Calu3 (cell line): Measurements from ENCODE around the gene FBXO10. TPM values are rescaled to one million over a fixed set of nuclear protein-coding genes. Genes with fewer than 3 reads are reported as not detected.

Source experiments
- BruUV-seq: library from RNA; stranded (reverse); fragments of 400-500 nt; replicated peaks from 2 replicates; lab custom pipeline; 2021; lab: Mats Ljungman, UMichigan
- CTCF ChIA-PET: fragments of 300-600 bp; sonication (Branson Sonifier 250); formaldehyde crosslinking; loops from one replicate; lab custom pipeline; 2022; ENCODE audit warnings: antibody characterized with exemption; lab: Charles Lee
- DNase-seq: peaks from one replicate; pipeline ENCODE4 v3.0.0; 2022
- H3K27ac Mint-ChIP-seq: one replicate; pipeline ENCODE4 v1.8.0; 2022; ENCODE audit warnings: mixed read lengths; ENCODE audit not compliant: unreplicated experiment
- H3K27me3 Mint-ChIP-seq: one replicate; pipeline ENCODE4 v1.8.0; 2022; ENCODE audit warnings: mixed read lengths; ENCODE audit not compliant: unreplicated experiment
- H3K36me3 Mint-ChIP-seq: one replicate; pipeline ENCODE4 v1.8.0; 2022; ENCODE audit warnings: mild to moderate bottlenecking, moderate library complexity, mixed read lengths; ENCODE audit not compliant: insufficient read depth, unreplicated experiment
- H3K4me1 Mint-ChIP-seq: one replicate; pipeline ENCODE4 v1.8.0; 2022; ENCODE audit warnings: mild to moderate bottlenecking, low read depth, mixed read lengths; ENCODE audit not compliant: unreplicated experiment
- H3K4me3 Mint-ChIP-seq: one replicate; pipeline ENCODE4 v1.8.0; 2022; ENCODE audit warnings: mild to moderate bottlenecking, low read depth, moderate library complexity, mixed read lengths; ENCODE audit not compliant: unreplicated experiment
- H3K9me3 Mint-ChIP-seq: one replicate; pipeline ENCODE4 v1.8.0; 2022; ENCODE audit warnings: low read depth, mixed read lengths; ENCODE audit not compliant: unreplicated experiment
- intact Hi-C: fragments of 100-400 bp; cut with micrococcal nuclease; formaldehyde crosslinking; loops from one replicate; pipeline ENCODE4 v1.10.0; 2022; ENCODE audit not compliant: unreplicated experiment
- total RNA-seq: library from RNA; stranded (reverse); gene quantifications from 2 replicates; pipeline ENCODE4 v1.2.3, GENCODE V29; 2022
- TF ChIP-seq, protein P1 (sequence below): fragments of 200-600 bp; IDR thresholded peaks from one replicate; pipeline ENCODE4 v1.8.0; 2022; ENCODE audit warnings: antibody characterized with exemption; ENCODE audit not compliant: unreplicated experiment

Gene FBXO10
- total RNA-seq, 1 experiment from 2014 or later = 0.94 TPM

DNA sequence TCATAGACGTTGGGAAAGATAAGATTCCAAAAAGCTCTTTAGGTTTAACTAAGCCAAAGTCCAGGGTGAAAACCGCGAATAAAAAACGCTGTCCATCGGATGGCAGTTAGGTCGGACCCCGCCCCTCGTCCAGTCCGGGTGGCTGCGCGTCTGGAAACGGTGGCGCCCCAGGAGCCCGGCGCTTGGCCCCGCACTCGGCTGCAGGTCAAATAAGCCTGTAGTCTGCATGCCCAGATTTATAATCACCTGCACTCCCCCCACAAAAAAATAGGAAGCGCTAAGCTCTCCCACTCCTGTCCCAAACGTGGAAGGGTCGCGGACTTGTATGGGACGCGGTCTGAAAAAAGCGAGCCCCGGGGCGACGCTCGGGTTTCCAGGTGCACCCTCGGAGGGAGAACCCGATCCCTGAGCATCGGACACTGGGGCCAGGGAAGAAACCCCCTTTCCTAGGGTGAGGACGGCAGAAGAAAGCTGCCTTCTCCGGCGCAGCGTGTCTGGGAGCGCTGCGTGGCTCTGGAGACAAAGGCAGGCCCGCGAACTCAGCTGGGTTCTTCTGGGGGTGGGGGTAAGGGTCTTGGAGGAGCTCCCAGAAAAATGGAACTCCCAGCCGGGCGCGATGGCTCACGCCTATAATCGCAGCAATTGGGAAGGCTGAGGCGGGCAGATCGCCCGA is 110.0 kb downstream of the FBXO10 start:
- H3K36me3 Mint-ChIP-seq = peaks cover 32% of the 10 kb centered on the region
- TF ChIP-seq, protein P1, sequence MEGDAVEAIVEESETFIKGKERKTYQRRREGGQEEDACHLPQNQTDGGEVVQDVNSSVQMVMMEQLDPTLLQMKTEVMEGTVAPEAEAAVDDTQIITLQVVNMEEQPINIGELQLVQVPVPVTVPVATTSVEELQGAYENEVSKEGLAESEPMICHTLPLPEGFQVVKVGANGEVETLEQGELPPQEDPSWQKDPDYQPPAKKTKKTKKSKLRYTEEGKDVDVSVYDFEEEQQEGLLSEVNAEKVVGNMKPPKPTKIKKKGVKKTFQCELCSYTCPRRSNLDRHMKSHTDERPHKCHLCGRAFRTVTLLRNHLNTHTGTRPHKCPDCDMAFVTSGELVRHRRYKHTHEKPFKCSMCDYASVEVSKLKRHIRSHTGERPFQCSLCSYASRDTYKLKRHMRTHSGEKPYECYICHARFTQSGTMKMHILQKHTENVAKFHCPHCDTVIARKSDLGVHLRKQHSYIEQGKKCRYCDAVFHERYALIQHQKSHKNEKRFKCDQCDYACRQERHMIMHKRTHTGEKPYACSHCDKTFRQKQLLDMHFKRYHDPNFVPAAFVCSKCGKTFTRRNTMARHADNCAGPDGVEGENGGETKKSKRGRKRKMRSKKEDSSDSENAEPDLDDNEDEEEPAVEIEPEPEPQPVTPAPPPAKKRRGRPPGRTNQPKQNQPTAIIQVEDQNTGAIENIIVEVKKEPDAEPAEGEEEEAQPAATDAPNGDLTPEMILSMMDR = no peak
- intact Hi-C loops = no loop called here
- no peaks in the 10 kb centered on the region for H3K9me3 Mint-ChIP-seq
- H3K27ac Mint-ChIP-seq = peak overlapping the region; percentile 83
- H3K4me3 Mint-ChIP-seq = peak overlapping the region; percentile 77
- CTCF ChIA-PET = interaction anchor here (1.7 kb wide), 1 partner anchor 19 kb away, joined by 3 read pairs; the partner anchor contains the start of gene POLR1E
- H3K27me3 Mint-ChIP-seq = no peaks in the 10 kb centered on the region
- TSS peak; percentile 86 for BruUV-seq
- no peak for DNase-seq
- H3K4me1 Mint-ChIP-seq = no peaks in the 10 kb centered on the region

DNA sequence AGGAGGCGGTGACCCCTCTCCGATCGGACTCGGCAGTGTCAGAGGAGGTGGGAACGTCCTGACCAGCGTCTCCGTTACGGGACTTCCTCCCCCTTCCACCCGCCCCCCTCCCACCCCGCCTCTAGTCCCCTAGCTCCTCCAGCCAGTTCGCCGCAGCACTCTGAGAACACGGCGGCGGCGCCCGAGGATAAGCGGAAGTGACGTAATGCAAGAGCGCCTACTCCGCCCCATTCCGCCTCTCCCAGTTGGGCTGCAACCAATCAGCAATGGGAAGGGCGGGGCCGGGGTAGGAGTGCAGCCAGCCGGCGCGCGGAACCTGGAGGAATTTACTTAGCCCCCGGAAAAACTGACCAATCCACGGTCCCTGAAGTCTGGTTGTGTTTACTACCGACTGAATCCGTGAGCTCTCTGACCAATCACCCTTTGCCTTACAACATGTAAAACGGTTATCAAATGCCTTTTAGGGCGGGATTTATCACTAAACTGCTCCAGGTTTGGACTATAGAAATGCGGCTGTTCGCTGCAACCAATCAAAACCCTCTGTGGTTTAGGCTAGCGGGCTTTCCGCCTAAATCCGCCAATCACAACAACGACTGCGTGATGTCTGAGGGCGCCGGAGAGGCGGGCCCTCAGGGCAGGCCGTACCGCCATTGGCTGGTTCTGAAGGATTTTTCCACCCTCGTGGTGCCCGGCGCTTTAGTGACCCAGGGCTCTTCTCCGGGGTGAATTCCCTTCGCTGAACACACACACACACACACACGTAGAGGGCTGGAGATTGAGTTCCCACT is 110.7 kb downstream of the FBXO10 start, which contains the start of gene ZBTB5:
Gene ZBTB5, minus strand, starts transcription at position 202 of the 788 bp plus-strand sequence. CDS start 22,899 bp downstream, outside the sequence.
- H3K27me3 Mint-ChIP-seq = no peaks in the 10 kb centered on the region
- peak; percentile 89 for DNase-seq
- intact Hi-C loops = no loop called here
- H3K27ac Mint-ChIP-seq = peak within 1 kb of the TSS; percentile 83
- H3K9me3 Mint-ChIP-seq = no peaks in the 10 kb centered on the region
- H3K4me3 Mint-ChIP-seq = peak within 1 kb of the TSS; percentile 77
- CTCF ChIA-PET = interaction anchor here (1.7 kb wide), 1 partner anchor 20 kb away, joined by 3 read pairs; the partner anchor contains the start of gene POLR1E
- no TSS peak for BruUV-seq
- H3K4me1 Mint-ChIP-seq = no peaks in the 10 kb centered on the region
- TF ChIP-seq, protein P1 = no peak
- peaks cover 32% of the 10 kb centered on the region for H3K36me3 Mint-ChIP-seq

DNA sequence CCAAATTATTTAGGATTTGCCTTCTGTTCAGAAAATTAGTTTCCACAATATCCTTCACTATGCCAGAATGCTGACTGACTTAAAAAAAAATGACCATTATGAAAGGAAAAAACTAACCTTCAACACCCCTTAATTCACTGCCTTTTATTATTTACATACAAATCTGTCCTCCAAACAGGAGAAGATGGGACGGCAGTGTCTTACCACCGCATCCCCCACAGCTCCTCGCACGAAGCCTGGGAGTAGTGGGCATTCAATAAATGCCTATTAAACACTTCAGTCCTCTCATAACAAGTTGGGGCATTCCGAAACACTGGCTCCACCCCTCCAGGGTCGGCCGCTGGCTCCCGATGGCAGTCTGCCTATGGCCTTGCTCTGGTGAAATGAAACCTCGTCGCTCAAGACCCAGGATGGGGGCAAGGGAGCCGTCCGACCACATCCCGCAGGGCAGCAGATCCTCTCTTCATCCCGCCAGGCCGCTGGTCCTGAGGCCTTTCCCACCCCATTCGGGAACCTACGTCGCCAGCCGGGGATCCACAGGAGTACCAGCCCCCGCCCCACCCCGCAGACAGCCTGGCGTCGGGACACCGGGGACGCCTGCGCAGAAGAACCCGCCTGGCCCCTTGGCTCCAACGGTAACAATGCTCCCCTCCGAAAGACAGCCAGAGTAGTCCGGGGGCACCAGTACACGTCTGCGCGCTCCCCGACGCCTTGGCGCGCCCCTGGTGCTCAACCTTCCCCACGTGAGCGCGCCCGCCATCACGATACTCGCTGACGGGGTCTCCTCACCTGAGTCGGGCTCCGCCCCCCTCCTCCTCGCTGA is 111.5 kb downstream of the FBXO10 start:
- Mint-ChIP-seq H3K4me3 (peak overlapping the region; percentile 77), H3K36me3 (peaks cover 32% of the 10 kb centered on the region), H3K9me3 (no peaks in the 10 kb centered on the region), H3K27me3 (no peaks in the 10 kb centered on the region), H3K4me1 (no peaks in the 10 kb centered on the region), H3K27ac (peak overlapping the region; percentile 83)
- TF ChIP-seq, protein P1 = no peak
- BruUV-seq = no TSS peak
- CTCF ChIA-PET = interaction anchor here (1.7 kb wide), 1 partner anchor 21 kb away, joined by 3 read pairs; the partner anchor contains the start of gene POLR1E
- DNase-seq = no peak
- intact Hi-C loops = no loop called here

DNA sequence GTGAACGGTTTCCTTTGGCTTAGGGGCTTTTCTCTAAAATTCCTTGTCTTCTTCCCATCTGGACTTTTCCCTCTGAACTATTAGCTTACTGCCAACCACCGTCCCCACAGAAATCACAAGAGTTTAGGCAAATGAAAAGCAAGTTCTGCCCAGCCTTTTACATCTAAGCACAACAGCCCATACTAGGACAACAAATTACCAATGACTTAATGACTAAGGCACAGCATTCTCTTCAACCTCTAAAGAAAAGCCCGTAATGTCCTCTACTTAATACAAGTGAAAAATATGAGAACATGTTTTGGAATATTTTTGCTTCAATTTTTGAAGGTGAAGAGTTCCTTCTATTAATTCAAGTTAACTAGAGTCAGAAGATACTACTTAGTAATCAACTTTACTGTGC is 112.2 kb downstream of the FBXO10 start:
- CTCF ChIA-PET = no interaction called here
- DNase-seq = no peak
- H3K9me3 Mint-ChIP-seq = no peaks in the 10 kb centered on the region
- TF ChIP-seq, protein P1 = no peak
- BruUV-seq = TSS peak; percentile 55
- no peaks in the 10 kb centered on the region for H3K27me3 Mint-ChIP-seq
- intact Hi-C loops = no loop called here
- H3K4me1 Mint-ChIP-seq = no peaks in the 10 kb centered on the region
- H3K36me3 Mint-ChIP-seq = peaks cover 32% of the 10 kb centered on the region
- peak overlapping the region; percentile 77 for H3K4me3 Mint-ChIP-seq
- no peak overlapping the region for H3K27ac Mint-ChIP-seq
